Activated naive CD4-positive, alpha-beta T cell treated with anti-CD3 and anti-CD28 coated beads, Interleukin-2, amount 50 U/mL, for 16 hours (primary cell): ENCODE results near the gene EDARADD.

Experiments
- DNase-seq: peaks from one replicate; pipeline ENCODE4 v3.0.0-alpha.2; 2020

EDARADD gene

DNA sequence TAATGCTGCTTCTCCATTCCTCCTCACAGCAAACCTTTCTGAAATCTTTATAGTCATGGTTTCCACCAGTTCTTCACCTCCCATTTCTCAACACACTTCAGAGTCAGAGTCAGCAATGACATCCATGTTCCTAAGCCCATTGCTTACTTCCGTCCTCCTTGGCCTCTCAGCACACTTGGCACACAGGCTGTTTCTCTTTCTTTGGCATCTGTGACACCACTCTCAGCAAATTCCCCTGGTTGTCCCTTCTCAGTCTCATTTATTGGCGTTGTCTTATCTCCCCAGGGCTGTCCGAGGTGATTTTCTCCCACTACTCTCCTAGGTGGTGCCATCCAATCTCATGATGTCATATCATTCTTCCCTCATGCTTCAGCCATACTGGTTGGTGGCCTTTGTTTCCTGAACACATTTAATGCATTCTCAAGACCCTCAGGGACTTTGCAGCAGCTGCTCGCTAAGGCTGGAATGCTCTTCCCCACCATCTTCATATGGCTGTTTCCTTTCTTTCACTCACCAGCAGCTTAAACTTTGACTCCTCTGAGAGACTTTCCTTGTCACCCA is 126.4 kb downstream of the EDARADD start:
- DNase-seq = no peak

- DNase-seq = no peak
These were observed 129.0 kb downstream of the EDARADD start for GRCh38 chr1:236522937-236523703.

- DNase-seq = peak; percentile 85
These were observed 129.6 kb downstream of the EDARADD start, which contains the start of gene LGALS8 for GRCh38 chr1:236523704-236524141. Gene LGALS8 (plus strand): TSS chr1:236523982. CDS start chr1:236526071, 2,089 bp downstream.

GRCh38 chr1:236524142-236524894 is 130.2 kb downstream of the EDARADD start:
- DNase-seq = peak; percentile 45

- no peak for DNase-seq
These were observed 130.8 kb downstream of the EDARADD start for GRCh38 chr1:236524895-236525184.

DNA sequence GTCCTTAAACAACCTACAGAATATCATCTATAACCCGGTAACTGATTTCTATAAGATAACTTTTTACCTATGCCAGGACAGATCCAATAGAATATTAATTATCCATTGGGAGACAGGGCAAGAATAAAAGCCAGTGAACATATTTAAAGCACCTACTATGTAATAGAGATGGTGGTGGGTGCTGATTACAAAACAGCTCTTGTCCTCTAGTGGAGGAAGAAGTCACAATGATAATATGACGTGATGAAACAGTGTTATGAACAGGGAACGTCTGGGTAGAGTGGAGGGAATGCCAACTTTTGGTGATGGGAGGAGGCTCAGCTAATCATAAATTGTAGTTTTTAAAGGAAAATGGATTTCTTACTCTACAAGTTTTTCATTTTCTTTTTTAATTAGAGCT is 132.0 kb downstream of the EDARADD start:
- no peak for DNase-seq

DNA sequence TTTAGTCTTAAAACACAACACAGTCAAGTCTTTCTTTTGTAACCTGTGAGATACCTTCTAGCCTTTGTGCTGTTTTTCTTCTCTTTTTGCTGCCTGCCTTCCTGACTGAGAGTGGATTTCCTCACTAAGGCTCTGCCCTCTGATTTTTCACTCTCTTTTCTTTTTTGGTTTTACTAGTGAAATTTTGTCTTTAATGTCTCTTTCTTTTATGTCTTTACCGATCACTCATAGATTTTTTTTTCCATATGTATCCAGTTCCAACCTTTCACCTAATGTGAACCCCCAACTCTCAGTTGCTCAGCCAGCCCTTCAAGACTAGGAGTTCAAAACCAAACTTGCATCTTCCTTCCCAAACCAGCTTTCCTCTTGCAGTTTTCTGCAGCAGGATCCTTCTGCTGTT is 136.2 kb downstream of the EDARADD start:
- DNase-seq = no peak

- DNase-seq = no peak
These were observed 136.9 kb downstream of the EDARADD start for GRCh38 chr1:236530959-236531358.

- DNase-seq = no peak
These were observed 138.8 kb downstream of the EDARADD start for GRCh38 chr1:236532850-236533249.

DNA sequence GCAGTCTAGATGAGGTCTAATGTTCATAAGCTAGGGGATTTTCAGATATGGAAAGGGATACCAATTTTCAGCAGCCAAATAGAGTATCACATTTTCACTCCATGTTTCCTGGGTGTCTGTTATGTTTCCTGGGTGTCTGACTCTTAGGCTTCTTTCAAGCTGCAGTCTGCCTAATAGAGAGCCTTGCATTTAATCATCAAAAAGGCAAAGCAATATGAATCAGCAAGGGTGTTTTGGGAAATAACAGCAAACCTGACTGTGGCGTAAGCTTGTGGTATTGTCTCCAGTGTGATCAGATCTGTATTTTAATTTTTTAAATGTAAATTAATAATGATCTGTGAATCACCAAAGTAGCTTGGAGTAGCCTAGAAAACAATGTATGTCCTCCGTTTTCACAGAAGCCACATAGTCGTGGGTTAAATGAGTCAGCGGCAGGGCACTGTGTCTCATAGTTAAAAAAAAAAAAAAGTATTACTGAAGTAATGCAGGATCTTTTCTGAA is 140.1 kb downstream of the EDARADD start:
- DNase-seq = peak; percentile 42
